HEK293 (cell line): ENCODE data around the gene ICE1.
"Not testable (repeated sequence)": the region's sequence is repeated elsewhere in the genome, so short reads cannot be mapped to it uniquely, and the experiment has no call there.

Source experiments
- CTCF ChIA-PET: fragments of 350-600 bp; formaldehyde crosslinking; extraction: SDS; loops from one replicate; lab custom pipeline; 2021; ENCODE audit warnings: antibody characterized with exemption; lab: Yijun Ruan, JAX
- POLR2A ChIA-PET: fragments of 300-600 bp; formaldehyde crosslinking; extraction: SDS; loops from one replicate; lab custom pipeline; 2020; ENCODE audit warnings: antibody characterized with exemption, inconsistent platforms; lab: Yijun Ruan, JAX
- H3K27ac ChIP-seq: fragments of 200-500 bp; sonication (Bioruptor generic); 2 replicates; pipeline ENCODE4 v1.5.1; 2014; ENCODE audit warnings: low read depth, low read length, control low read depth, inconsistent platforms; ENCODE audit errors: extremely low read depth
- H3K36me3 ChIP-seq, 2 experiments: fragments of 200-500 bp in 1 of 2; sonication (Bioruptor generic) in 1 of 2; 1 replicate in 1 of 2; 2 replicates in 1 of 2; pipeline ENCODE4 v1.5.1; 2014 to 2017; ENCODE audit warnings: inconsistent platforms in 2 of 2, low read length in 2 of 2; ENCODE audit not compliant: control insufficient read depth in 2 of 2, insufficient read depth in 1 of 2
- H3K4me1 ChIP-seq: fragments of 200-500 bp; sonication (Bioruptor generic); 2 replicates; pipeline ENCODE4 v1.5.1; 2014; ENCODE audit warnings: mild to moderate bottlenecking, low read length, inconsistent platforms; ENCODE audit not compliant: control insufficient read depth, insufficient read depth
- H3K4me3 ChIP-seq: 2 replicates; pipeline ENCODE4 v1.5.1; 2011; ENCODE audit warnings: low read depth, mild to moderate bottlenecking, control low read depth, low read length, moderate library complexity
- H3K9me3 ChIP-seq: fragments of 200-500 bp; sonication (Bioruptor generic); 2 replicates; pipeline ENCODE4 v1.5.1; 2014; ENCODE audit warnings: low read depth, low read length, inconsistent platforms; ENCODE audit not compliant: control insufficient read depth, insufficient read depth
- EGR2 ChIP-seq: fragments of 450-650 bp; formaldehyde crosslinking; IDR thresholded peaks from 2 replicates; pipeline ENCODE4 v1.5.1; 2016; ENCODE audit warnings: low read depth, missing biosample characterization, missing genetic modification characterization
- GLIS1 ChIP-seq: fragments of 450-650 bp; formaldehyde crosslinking; IDR thresholded peaks from 2 replicates; pipeline ENCODE4 v1.5.1; 2016; ENCODE audit warnings: missing biosample characterization, missing genetic modification characterization
- KLF7 ChIP-seq: fragments of 450-650 bp; formaldehyde crosslinking; IDR thresholded peaks from 2 replicates; pipeline ENCODE4 v1.5.1; 2016; ENCODE audit warnings: missing biosample characterization, missing genetic modification characterization, borderline replicate concordance
- KLF9 ChIP-seq: fragments of 450-650 bp; formaldehyde crosslinking; IDR thresholded peaks from 2 replicates; pipeline ENCODE4 v1.5.1; 2016; ENCODE audit warnings: missing biosample characterization, missing genetic modification characterization, low read depth
- ZBTB17 ChIP-seq: fragments of 450-650 bp; formaldehyde crosslinking; IDR thresholded peaks from 2 replicates; pipeline ENCODE4 v1.5.1; 2016; ENCODE audit warnings: missing biosample characterization, missing genetic modification characterization
- ZNF132 ChIP-seq: fragments of 450-650 bp; formaldehyde crosslinking; IDR thresholded peaks from 2 replicates; pipeline ENCODE4 v1.5.1; 2017; ENCODE audit warnings: missing biosample characterization, missing genetic modification characterization, borderline replicate concordance
- ZNF133 ChIP-seq: fragments of 450-650 bp; formaldehyde crosslinking; IDR thresholded peaks from 2 replicates; pipeline ENCODE4 v1.5.1; 2016; ENCODE audit warnings: missing biosample characterization, missing genetic modification characterization
- ZNF140 ChIP-seq: fragments of 450-650 bp; formaldehyde crosslinking; IDR thresholded peaks from 2 replicates; pipeline ENCODE4 v1.5.1; 2016; ENCODE audit warnings: missing biosample characterization, missing genetic modification characterization
- ZNF2 ChIP-seq: fragments of 450-650 bp; formaldehyde crosslinking; IDR thresholded peaks from 2 replicates; pipeline ENCODE4 v1.5.1; 2016; ENCODE audit warnings: missing biosample characterization, missing genetic modification characterization
- ZNF214 ChIP-seq: fragments of 450-650 bp; formaldehyde crosslinking; IDR thresholded peaks from 2 replicates; pipeline ENCODE4 v1.5.1; 2017; ENCODE audit warnings: missing biosample characterization, mild to moderate bottlenecking, missing genetic modification characterization, borderline replicate concordance
- ZNF223 ChIP-seq: fragments of 450-650 bp; formaldehyde crosslinking; IDR thresholded peaks from 2 replicates; pipeline ENCODE4 v1.5.1; 2016; ENCODE audit warnings: missing biosample characterization, missing genetic modification characterization
- ZNF280C ChIP-seq: fragments of 450-650 bp; formaldehyde crosslinking; IDR thresholded peaks from 2 replicates; pipeline ENCODE4 v1.5.1; 2016; ENCODE audit warnings: missing biosample characterization, missing genetic modification characterization
- ZNF302 ChIP-seq: fragments of 450-650 bp; formaldehyde crosslinking; IDR thresholded peaks from 2 replicates; pipeline ENCODE4 v1.5.1; 2016; ENCODE audit warnings: missing biosample characterization, missing genetic modification characterization, low read depth
- ZNF362 ChIP-seq: fragments of 450-650 bp; formaldehyde crosslinking; IDR thresholded peaks from 2 replicates; pipeline ENCODE4 v1.5.1; 2016; ENCODE audit warnings: missing biosample characterization, missing genetic modification characterization
- ZNF394 ChIP-seq: fragments of 450-650 bp; formaldehyde crosslinking; IDR thresholded peaks from 2 replicates; pipeline ENCODE4 v1.5.1; 2016; ENCODE audit warnings: missing biosample characterization, missing genetic modification characterization, mild to moderate bottlenecking, moderate library complexity, borderline replicate concordance
- ZNF426 ChIP-seq: fragments of 450-650 bp; formaldehyde crosslinking; IDR thresholded peaks from 2 replicates; pipeline ENCODE4 v1.5.1; 2017; ENCODE audit warnings: missing biosample characterization, missing genetic modification characterization, mild to moderate bottlenecking, inconsistent platforms, moderate library complexity
- ZNF473 ChIP-seq: fragments of 450-650 bp; formaldehyde crosslinking; IDR thresholded peaks from 2 replicates; pipeline ENCODE4 v1.5.1; 2017; ENCODE audit warnings: missing biosample characterization, missing genetic modification characterization
- ZNF530 ChIP-seq: fragments of 450-650 bp; formaldehyde crosslinking; IDR thresholded peaks from 2 replicates; pipeline ENCODE4 v1.5.1; 2016; ENCODE audit warnings: low read depth, missing biosample characterization, missing genetic modification characterization
- ZNF610 ChIP-seq: fragments of 450-650 bp; formaldehyde crosslinking; IDR thresholded peaks from 2 replicates; pipeline ENCODE4 v1.5.1; 2016; ENCODE audit warnings: missing biosample characterization, missing genetic modification characterization, borderline replicate concordance
- ZNF623 ChIP-seq: fragments of 450-650 bp; formaldehyde crosslinking; IDR thresholded peaks from 2 replicates; pipeline ENCODE4 v1.5.1; 2016; ENCODE audit warnings: missing biosample characterization, missing genetic modification characterization
- ZNF660 ChIP-seq: fragments of 450-650 bp; IDR thresholded peaks from 2 replicates; pipeline ENCODE4 v1.5.1; 2018; ENCODE audit warnings: missing biosample characterization, mild to moderate bottlenecking, missing genetic modification characterization
- ZNF747 ChIP-seq: fragments of 450-650 bp; formaldehyde crosslinking; IDR thresholded peaks from 2 replicates; pipeline ENCODE4 v1.5.1; 2016; ENCODE audit warnings: missing biosample characterization, missing genetic modification characterization
- TF ChIP-seq, protein P1 (sequence below): fragments of 450-650 bp; formaldehyde crosslinking; IDR thresholded peaks from 2 replicates; pipeline ENCODE4 v1.5.1; 2016; ENCODE audit warnings: missing biosample characterization, missing genetic modification characterization
- TF ChIP-seq, protein P2 (sequence below): fragments of 450-650 bp; formaldehyde crosslinking; IDR thresholded peaks from 2 replicates; pipeline ENCODE4 v1.5.1; 2017; ENCODE audit warnings: missing biosample characterization, missing genetic modification characterization

ICE1 gene

DNA sequence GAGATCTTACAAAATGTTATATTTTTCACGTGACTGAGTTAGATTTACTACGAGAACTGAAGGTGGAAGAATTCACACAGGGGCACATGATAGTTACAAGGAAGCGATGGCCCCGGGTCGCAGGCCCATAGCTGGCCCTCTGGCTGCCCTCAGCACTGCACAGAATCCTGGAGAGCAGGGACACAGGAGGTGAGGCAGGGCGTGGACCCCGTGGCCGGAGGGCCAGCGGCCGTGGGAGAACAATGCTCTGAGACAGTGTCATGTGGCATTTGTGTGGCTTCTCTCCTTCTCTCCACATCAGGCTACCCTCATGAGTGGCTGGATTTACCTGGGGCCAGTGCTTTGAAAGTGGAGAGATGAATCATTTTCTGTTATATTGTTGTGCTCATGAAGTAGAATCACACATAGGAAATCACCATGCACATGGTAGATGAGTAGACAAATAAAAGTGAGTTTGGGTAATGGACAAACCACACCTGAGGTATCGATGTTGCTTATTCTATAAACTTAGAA, 89.5 kb downstream of the ICE1 start:
- H3K9me3 ChIP-seq = no peaks in the 10 kb centered on the region
- ChIA-PET CTCF (interaction anchor here (0.6 kb wide), 1 partner anchor 398 kb away, joined by 3 read pairs; no protein-coding TSS in a partner anchor), POLR2A (no interaction called here)
- no peaks in the 10 kb centered on the region for H3K4me1 ChIP-seq
- no peak overlapping the region for H3K27ac ChIP-seq
- TF ChIP-seq ZNF426 (tag by site-specific recombination) (no peak), ZNF223 (tag by site-specific recombination) (no peak), EGR2 (no peak), ZNF747 (tag by site-specific recombination) (no peak), ZNF302 (tag by site-specific recombination) (no peak), ZNF362 (no peak), KLF9 (tag by site-specific recombination) (no peak), ZNF623 (no peak), ZNF473 (tag by site-specific recombination) (no peak), ZNF394 (tag by site-specific recombination) (no peak)
- TF ChIP-seq, protein P1, sequence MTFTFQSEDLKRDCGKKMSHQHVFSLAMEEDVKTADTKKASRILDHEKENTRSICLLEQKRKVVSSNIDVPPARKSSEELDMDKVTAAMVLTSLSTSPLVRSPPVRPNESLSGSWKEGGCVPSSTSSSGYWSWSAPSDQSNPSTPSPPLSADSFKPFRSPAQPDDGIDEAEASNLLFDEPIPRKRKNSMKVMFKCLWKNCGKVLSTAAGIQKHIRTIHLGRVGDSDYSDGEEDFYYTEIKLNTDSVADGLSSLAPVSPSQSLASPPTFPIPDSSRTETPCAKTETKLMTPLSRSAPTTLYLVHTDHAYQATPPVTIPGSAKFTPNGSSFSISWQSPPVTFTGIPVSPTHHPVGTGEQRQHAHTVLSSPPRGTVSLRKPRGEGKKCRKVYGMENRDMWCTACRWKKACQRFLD (tag by site-specific recombination) = no peak
- H3K4me3 ChIP-seq = no peak overlapping the region
- H3K36me3 ChIP-seq = no peaks in the 10 kb centered on the region

- CTCF ChIA-PET = interaction anchor here (0.7 kb wide), 2 partner anchors 10 to 15 kb away, joined by 3 to 4 read pairs; no protein-coding TSS in a partner anchor
Measured at GRCh38 chr5:5512543-5512942, 90.1 kb downstream of the ICE1 start.

DNA sequence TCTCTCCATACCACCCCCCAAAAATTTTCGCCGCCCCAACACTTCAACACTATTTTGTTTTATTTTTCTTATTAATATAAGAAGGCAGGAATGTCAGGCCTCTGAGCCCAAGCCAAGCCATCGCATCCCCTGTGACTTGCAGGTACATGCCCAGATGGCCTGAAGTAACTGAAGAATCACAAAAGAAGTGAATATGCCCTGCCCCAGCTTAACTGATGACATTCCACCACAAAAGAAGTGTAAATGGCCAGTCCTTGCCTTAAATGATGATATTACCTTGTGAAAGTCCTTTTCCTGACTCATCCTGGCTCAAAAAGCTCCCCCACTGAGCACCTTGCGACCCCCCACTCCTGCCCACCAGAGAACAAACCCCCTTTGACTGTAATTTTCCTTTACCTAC, 98.1 kb downstream of the ICE1 start:
- H3K4me1 ChIP-seq, H3K4me3 ChIP-seq, CTCF ChIA-PET, POLR2A ChIA-PET, H3K36me3 ChIP-seq, H3K27ac ChIP-seq, H3K9me3 ChIP-seq: not testable (repeated sequence)

More at GRCh38 chr5:5512543-5512942, 90.1 kb downstream of the ICE1 start:
- no peak overlapping the region for H3K27ac ChIP-seq
- no peak for TF ChIP-seq ZBTB17 (tag by site-specific recombination)
- TF ChIP-seq ZNF610 (tag by site-specific recombination) = no peak
- TF ChIP-seq, protein P2, sequence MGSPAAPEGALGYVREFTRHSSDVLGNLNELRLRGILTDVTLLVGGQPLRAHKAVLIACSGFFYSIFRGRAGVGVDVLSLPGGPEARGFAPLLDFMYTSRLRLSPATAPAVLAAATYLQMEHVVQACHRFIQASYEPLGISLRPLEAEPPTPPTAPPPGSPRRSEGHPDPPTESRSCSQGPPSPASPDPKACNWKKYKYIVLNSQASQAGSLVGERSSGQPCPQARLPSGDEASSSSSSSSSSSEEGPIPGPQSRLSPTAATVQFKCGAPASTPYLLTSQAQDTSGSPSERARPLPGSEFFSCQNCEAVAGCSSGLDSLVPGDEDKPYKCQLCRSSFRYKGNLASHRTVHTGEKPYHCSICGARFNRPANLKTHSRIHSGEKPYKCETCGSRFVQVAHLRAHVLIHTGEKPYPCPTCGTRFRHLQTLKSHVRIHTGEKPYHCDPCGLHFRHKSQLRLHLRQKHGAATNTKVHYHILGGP (tag by site-specific recombination) = no peak
- no peak for TF ChIP-seq KLF7 (tag by site-specific recombination)
- TF ChIP-seq ZNF133 (tag by site-specific recombination) = no peak
- no peak for TF ChIP-seq ZNF660 (tag by site-specific recombination)
- no peak for TF ChIP-seq ZNF214 (tag by site-specific recombination)
- no peak for TF ChIP-seq ZNF140 (tag by site-specific recombination)
- TF ChIP-seq GLIS1 (tag by site-specific recombination) = no peak
- TF ChIP-seq ZNF280C (tag by site-specific recombination) = no peak
- TF ChIP-seq ZNF2 = no peak
- no peak for TF ChIP-seq ZNF530 (tag by site-specific recombination)
- TF ChIP-seq ZNF132 (tag by site-specific recombination) = no peak
- no peaks in the 10 kb centered on the region for H3K4me1 ChIP-seq
- H3K36me3 ChIP-seq = no peaks in the 10 kb centered on the region
- H3K4me3 ChIP-seq = no peak overlapping the region
- no peaks in the 10 kb centered on the region for H3K9me3 ChIP-seq
- POLR2A ChIA-PET = no interaction called here
